IPS-18c (cell line): ENCODE results near the gene PRKCA.

Experiments used
- H3K4me3 ChIP-seq: 2 replicates; pipeline ENCODE4 v1.7.0; 2013; ENCODE audit warnings: low read depth, mild to moderate bottlenecking, low read length, moderate library complexity; ENCODE audit not compliant: insufficient read depth
- H3K9me3 ChIP-seq: one replicate; pipeline ENCODE4 v1.6.1; 2013; ENCODE audit warnings: mild to moderate bottlenecking, low read length, moderate library complexity; ENCODE audit not compliant: control insufficient read depth, insufficient read depth

Gene PRKCA

DNA sequence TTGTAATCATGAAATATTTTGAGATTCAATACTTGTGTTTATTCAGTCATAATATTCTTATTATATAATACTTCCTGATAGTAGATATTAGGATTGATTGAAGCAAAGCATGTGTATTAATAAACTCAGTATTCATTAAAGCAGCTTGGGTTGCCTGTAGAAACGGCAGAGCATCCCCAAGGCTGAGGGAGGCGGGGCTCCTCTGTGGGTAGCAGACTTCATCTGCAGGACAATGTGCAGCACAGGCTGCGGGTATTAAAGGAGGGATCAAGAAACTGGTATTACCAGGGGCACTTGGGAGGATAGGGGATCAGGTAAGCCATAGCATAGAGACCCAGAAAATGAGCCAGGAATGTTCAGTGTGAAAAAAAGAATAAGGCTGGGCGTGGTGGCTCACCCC lies 213.6 kb downstream of the PRKCA start:
- Histone ChIP-seq H3K9me3 (no peaks in the 10 kb centered on the region), H3K4me3 (no peak overlapping the region)

DNA sequence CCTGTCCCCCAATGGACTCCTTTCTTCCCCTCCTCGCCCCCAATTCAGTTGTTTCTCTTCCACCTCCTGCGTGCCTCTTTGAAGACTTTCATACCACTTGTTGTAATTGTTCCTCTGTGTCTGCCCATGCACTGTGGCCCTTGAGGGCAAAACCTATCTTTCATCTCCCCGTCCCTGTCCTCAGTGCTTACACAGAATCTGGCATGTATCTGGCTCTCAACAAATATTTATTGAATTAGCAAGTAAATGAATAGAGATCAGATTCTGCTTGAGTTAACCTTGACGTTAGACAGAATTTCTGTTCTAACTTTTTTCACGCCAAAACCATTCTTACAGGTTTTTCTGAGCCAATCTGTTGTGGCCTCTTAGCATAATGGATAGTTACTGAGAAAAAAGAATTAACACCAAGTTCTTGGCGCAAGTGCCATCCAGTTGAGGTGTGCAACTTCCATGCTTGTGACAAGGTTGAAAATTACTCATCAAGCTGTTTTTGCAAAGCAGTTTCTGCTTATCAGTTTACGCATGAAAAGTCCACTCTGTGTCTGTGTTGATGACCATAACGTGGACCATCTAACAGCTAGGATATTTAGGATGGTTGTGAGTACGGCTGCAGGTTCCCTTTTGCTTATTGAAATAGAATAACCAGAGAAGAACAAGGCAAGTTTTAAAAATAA lies 215.1 kb downstream of the PRKCA start:
- Histone ChIP-seq H3K9me3 (no peaks in the 10 kb centered on the region), H3K4me3 (no peak overlapping the region)

DNA sequence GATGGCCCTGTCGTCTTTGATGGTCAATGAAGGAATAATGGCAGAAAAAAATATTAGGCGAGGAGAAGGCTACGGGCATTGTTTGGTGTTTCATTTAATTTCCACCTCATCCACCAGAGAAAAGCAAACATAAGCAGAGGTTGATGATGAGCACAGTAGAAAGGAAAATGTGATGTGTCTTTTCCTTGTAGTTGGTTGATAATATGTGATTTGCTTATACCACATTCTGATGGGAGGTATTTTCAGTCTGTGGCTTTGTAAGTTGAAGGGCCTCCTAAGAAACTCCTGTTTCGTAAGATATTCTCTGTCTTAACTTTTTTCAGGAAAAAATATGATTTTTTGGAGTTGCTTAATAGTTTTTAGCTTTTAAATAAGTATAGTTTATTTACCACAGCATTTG lies 215.7 kb downstream of the PRKCA start:
- no peak overlapping the region for H3K4me3 ChIP-seq

DNA sequence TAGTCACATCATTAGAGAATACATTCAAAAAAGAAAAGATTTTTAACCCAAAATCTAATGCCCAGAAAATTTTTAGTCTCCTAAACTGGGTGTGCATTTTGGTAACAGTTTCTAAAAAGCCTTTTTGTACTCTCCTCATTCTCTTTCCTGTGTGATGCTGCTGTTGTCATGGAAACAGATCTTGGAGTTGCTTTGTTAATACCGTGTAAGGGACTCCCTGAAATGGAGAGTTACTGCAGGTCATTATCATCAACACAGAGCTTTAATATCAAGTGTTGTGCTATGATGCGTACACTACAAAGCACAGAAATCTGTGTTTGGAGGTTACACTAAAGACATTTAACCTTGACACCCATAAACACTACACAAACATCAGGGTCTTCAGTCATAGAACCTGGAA lies 216.3 kb downstream of the PRKCA start:
- Histone ChIP-seq H3K9me3 (no peaks in the 10 kb centered on the region), H3K4me3 (no peak overlapping the region)

More for the DNA sequence above, 215.7 kb downstream of the PRKCA start:
- no peaks in the 10 kb centered on the region for H3K9me3 ChIP-seq

DNA sequence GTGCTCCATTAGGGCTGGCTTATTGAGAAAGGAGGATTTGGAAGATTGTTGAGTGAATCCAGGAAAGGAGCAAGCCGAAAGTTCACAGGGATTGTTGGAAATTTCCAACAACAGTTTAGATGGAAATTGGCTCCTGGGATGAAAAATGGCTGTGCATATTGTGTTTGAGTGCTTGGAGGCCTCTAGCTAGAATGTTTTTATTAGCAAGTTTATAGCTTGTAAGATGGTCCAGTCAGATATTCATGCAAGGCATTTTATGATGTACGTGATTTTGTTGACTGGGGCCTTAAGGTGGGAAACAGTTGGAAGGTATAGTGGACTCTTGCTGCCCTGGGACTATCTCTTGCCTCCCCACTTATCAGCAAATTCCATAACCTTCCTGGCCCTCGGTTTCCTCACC lies 216.7 kb downstream of the PRKCA start:
- Histone ChIP-seq H3K4me3 (no peak overlapping the region), H3K9me3 (no peaks in the 10 kb centered on the region)

DNA sequence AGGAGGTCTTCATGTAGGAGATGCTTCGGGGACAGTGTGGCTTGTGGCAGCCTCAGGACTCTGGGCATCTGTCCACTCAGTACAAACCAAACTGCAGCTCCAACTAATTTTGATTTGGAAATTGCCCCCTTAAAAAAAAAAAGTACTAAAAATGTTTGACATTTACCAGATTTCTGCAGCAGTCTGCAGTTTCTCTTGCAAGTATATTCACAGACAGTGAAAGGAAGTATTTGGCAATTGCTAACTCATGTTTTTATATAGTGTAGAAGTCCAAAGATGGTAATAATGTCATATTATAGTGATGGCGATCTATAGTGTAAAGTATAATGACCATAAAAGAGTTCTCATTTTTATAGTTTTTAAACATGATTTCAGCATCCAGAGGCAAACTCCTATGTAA lies 218.6 kb downstream of the PRKCA start:
- Histone ChIP-seq H3K9me3 (no peaks in the 10 kb centered on the region), H3K4me3 (no peak overlapping the region)

DNA sequence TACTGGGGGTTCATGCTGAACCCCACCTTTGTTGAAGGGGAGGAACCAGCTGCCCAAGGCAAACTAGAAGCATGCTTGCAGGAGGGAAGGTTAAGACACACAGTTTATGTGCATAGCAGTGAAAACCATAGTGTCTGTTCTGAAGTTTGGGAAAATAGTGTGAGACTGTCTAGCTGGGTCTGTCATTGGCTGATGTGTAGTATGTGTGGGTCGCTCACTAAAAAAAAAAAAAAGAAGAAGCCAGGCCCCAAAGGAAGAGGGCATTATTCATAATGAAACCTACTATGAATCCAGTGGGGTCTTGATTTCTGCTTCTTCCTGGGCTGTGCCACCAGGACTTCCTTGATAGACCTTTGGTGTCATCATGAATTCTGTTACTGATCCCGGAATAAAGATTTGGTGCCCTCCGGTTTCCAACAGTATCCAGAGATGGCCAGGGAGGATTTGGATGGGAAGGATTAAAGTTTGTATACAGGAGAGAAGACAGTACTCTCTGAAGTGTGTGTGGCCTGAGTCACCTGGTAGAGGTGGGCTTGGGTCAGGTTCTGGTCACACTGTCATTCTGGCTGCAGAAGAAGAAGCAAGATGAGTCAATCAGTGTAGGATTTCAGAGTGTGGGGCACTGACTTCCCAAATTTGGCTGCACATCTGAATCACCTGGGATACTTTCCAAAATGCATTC lies 220.3 kb downstream of the PRKCA start:
- Histone ChIP-seq H3K9me3 (no peaks in the 10 kb centered on the region), H3K4me3 (no peak overlapping the region)

DNA sequence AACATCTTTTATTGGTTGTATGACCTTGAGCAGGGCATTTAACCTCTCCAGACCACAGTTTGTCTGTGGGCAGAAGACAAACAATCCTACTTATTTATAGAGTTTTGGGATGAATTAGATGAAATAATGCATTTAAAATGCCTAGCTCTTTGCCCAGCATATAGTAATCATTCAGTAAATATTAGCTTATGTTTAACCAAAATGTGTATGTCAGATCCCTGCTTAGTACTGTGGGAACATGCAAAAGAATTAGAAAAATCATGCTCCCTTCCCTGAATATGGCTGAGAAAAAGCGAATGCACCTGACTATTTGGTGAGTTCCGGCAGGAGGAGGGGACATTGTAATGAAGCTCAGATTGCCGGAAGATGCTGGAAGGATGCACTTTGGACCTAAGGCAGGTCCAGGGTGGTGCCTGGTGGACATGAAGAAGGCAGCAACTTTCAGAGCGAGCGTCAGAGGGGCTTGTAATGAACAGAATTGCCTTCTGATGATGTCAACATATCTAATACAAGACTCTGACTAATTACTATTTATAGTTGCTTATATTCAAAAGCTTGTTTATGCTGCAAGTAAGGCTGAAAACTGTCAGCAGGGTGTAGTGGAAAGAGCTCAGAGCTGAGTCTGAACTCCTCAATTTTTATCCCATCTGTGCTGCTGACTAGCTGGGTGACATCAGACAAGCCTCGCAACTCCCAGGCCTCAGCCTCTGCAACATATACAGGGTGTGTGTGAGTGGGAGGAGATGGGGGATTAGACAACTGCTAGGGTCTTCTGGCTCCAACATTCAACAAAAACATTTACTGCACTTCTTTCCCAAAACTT lies 221.2 kb downstream of the PRKCA start:
- Histone ChIP-seq H3K9me3 (no peaks in the 10 kb centered on the region), H3K4me3 (no peak overlapping the region)

DNA sequence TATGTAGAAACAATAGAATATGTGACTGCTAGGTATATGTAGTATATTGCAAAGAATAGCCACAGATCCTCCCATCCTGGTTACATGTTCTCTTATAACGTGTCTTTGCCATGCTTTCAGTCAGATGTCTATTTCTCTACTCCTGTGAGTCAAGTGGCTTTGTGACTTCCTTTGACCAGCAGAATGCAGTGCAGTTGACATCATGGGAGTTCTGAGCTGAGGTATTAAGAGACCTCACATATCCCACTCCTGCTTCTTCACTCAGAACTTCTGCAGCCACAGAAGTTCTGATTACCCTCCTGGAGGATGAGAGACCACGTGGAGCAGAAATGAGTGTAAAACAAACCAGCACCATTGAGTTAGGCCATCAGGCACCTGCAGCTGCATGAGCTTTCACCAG lies 222.5 kb downstream of the PRKCA start:
- no peak overlapping the region for H3K4me3 ChIP-seq
- no peaks in the 10 kb centered on the region for H3K9me3 ChIP-seq

DNA sequence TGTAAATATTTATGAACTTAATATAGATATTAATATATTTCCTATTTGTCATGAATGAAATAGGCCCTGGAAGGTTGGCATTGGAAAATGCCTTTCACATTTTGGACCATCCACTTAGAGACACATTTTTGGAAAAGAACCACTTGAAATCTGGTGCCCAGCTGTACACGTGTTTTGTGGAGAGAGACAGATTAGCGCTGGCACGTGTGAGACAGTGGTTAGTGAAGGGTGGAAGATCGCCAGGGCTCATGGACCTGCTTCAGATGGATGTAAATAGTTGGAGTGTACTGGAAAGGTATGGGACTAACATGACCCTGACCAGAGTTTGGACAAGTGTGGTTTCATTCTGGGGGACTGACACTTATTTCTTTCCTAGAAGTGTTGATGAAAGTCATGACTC lies 222.9 kb downstream of the PRKCA start:
- Histone ChIP-seq H3K9me3 (no peaks in the 10 kb centered on the region), H3K4me3 (no peak overlapping the region)

DNA sequence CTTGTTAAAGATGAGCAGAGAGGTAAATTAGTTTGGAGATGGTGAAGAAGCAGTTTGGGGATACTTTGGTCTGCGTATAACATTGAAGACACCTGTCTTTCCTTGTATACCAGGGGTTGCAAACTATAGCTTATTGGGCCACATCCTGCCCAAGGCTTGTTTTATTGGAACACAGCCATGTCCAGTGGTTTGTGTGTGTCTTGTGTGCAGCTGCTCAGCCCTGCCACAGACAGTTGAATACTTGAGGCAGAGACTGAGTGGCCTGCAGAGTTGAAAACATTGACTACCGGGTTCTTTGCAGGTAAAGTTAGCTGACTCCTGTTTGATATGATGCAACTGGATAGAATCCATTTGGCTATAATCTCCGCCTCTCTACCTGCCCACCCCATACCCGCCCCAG lies 224.4 kb downstream of the PRKCA start:
- Histone ChIP-seq H3K4me3 (no peak overlapping the region), H3K9me3 (no peaks in the 10 kb centered on the region)

DNA sequence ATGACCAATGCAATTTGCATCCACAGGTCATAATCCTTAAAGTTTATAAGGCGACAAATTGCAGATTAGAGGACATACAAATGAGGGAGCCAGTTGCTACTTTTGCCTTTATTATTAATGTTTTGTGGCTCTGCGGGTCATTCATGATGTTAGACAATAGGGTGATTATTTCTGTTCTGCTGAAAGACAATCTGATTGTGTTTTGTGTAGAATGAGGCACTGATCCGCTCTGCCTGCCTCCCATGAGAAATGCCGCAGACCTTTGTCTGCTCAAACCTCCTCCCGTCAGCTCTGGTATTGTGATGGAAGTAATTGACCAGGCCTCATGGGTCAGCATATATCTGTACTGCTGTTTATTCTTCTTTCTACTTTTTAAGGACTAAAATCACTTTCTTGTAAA lies 224.9 kb downstream of the PRKCA start:
- Histone ChIP-seq H3K4me3 (no peak overlapping the region), H3K9me3 (no peaks in the 10 kb centered on the region)

DNA sequence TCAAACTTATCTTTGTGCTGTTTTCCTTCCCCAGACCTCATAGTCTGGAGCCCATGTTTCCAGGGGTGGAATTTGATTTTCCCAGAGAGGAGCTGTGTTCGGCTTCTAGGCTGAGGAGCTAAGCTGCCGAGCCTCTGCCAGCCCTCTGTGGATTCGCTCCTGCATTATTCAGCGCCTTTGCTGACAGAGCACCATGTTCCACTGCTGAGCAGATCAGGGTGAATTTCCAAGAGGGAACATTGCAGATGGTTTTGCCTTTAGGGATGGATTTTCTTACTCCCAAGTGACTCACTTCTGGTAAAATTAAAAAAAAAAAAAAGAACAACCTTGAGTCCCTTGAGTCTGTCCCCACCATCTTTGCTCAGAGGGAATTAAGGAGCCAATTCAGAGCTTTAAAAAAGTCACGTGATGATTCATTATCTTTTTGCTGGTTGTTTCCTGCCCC lies 229.5 kb downstream of the PRKCA start:
- no peaks in the 10 kb centered on the region for H3K9me3 ChIP-seq
- no peak overlapping the region for H3K4me3 ChIP-seq

DNA sequence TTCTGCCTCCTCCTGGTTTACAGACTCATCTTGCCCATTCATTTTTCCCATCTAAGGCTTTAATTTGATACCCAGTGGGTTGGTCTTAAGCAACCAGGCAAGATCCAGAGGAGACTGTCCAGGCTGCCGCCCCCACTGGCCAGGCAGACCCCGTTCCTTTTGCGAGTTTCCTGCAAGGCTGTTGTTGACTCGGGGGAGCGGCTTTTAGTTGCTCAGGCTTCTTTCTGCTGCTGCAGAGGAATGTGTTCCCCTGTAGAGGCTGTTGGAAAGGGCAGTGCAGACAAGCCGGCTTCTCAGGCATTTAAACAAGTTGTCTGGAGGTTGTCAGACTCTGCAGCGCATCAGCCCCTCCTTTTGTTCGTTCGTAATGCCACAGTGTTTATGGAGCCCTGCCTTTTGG lies 231.2 kb downstream of the PRKCA start:
- H3K4me3 ChIP-seq = no peak overlapping the region
- no peaks in the 10 kb centered on the region for H3K9me3 ChIP-seq

DNA sequence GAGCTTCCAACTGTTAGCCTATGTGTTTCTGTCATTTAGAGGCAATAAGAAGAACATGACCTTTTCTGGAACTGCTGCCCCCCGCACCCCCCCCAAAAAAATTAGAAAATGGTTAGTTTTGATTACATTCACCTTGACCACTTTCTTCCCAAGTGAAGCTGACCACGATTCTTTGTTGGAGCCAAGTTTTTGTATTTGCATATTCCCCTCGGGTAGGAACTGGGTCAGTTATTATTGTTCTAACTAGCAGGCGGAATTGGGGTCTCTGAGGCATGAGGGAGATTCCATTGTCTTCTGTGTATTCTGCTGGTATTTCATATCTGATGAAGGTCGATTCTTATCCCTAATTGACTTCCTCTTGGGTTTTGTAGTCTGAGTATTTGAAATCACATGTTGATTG lies 231.6 kb downstream of the PRKCA start:
- no peaks in the 10 kb centered on the region for H3K9me3 ChIP-seq

DNA sequence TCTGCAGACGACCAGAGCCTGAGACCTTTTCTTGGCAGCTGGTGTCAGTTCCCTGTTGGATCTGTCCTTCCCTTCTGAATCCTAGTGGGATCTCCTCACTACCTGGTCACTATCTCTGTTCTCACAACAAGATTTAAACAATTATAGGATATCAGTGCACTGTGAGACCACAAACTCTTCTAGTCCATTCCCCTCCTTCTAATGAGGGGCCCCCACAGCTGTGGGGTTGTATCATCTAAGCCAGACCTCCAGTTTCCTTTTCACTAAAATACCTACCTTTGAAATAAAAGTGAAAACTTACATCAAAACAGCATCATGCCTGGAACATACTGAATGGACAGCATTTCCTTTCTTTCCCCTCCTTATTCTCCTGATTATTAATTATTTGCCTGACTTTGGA lies 233.2 kb downstream of the PRKCA start:
- Histone ChIP-seq H3K9me3 (no peaks in the 10 kb centered on the region), H3K4me3 (no peak overlapping the region)

More for the DNA sequence above, 231.6 kb downstream of the PRKCA start:
- no peak overlapping the region for H3K4me3 ChIP-seq

DNA sequence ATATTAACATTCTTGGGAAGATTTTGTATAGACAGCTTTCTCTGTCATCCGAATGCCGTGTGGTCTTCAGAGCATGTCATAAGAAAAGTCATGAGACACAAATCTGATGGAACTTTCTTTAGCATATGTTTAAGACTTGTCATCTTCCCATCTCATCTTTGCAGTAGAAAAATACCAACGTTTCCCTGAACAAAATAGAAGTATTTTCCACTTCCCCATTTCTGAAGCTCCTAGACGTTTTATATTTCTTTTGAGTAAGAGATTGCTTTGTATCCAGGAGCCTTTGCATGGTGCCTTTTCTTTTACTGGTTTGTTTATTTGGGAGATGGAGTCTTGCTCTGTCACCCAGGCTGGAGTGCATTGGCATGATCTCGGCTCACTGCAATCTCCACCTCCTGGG lies 235.1 kb downstream of the PRKCA start:
- H3K9me3 ChIP-seq = no peaks in the 10 kb centered on the region
- no peak overlapping the region for H3K4me3 ChIP-seq

DNA sequence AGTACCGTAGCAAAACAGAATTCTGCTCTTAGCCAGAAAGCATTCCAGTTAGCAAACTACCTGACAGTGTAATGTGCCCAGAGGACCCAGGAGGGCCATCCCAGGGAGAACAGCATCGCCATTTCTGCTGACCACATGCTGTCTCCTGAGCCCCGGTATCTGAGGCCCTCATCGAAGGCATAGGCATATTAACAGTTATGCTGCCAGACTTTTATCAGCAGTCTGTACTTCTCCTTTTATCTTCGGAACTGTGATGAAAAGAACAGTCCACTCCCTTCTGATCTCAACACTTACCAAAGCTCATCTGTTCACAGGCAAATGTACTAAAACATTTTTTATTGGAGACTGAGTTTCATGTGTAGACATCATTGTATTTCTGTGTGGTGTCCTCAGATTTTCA lies 236.4 kb downstream of the PRKCA start:
- Histone ChIP-seq H3K9me3 (no peaks in the 10 kb centered on the region), H3K4me3 (no peak overlapping the region)
